ENCODE data around the gene SUN2. TPM values are rescaled to one million over a fixed set of nuclear protein-coding genes. Genes with fewer than 3 reads are reported as not detected.

Gene SUN2
- total RNA-seq, 2 experiments from 2014 or later: 101 to 107 TPM

DNA sequence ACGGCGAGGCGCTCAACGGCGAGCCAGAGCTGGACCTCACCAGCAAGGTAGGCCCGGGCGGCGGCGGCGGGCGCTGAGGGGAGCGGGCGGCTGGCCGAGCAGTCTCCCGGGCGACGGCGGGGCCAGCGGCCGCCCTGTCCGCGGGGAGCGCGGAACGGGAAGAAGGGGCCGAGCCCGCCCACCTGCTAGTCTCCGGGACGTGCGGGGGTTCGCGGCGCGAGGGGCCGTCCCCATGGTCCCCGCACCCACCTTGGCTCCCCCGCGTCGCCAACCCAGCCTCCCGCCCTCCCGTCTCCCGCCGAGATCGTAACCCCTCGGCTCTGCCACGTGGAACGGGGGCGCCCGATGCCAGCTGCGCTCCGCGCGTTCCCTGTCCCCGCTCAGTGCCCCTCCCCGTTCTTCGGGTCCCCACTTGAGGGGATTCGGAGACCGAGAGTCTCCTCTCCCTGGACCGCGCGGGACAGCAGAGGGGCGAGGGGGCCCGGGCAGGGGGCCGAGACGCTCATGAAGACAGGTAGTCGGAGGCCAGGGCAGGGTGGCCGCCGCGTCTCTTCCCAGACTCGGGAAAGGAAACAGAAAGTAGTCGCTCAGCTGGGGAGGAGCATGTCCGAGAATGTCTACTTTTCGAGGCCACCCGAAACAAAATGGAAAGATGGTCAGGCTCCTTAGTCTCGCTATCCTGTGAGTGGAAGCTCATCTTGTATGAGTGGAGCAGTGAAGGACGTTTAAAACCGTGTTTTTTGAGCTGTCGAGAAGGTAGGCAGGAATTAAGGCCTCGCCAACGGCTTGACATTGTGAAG is 49.5 kb downstream of the SUN2 start:
- H3K27me3 Mint-ChIP-seq: no peaks in the 10 kb centered on the region
- intact Hi-C loops (cut with micrococcal nuclease): loop anchor here (10.0 kb wide), 1 partner anchor 48 kb away; the partner anchor contains the start of gene SUN2
- ATAC-seq (no peak), DNase-seq (peak; percentile 49)
- CTCF ChIA-PET: interaction anchor here (0.7 to 2.9 kb wide), 7 partner anchors 19 to 654 kb away, joined by 3 to 18 read pairs (median 3); partner anchors contain the start of gene TOMM22
- peaks cover 37% of the 10 kb centered on the region for H3K36me3 Mint-ChIP-seq (ENCODE audit: low read depth)
- H3K4me1 Mint-ChIP-seq (ENCODE audit: low read depth): peaks cover 53% of the 10 kb centered on the region
- H3K9me3 Mint-ChIP-seq: no peaks in the 10 kb centered on the region
- POLR2A ChIA-PET: interaction anchor here (0.7 to 41.0 kb wide), 8 partner anchors 8 to 35 kb away, joined by 3 to 905 read pairs (median 4); partner anchors contain the start of genes SUN2 and TOMM22
- TF ChIP-seq CTCF (IDR thresholded peaks at IDR 0.05): no peak
- H3K4me3 Mint-ChIP-seq: peak overlapping the region; percentile 88
- peak overlapping the region; percentile 83 for H3K27ac Mint-ChIP-seq

- peak within 1 kb of the TSS; percentile 98 for H3K27ac Mint-ChIP-seq
- H3K4me3 Mint-ChIP-seq: peak within 1 kb of the TSS; percentile 88
- H3K36me3 Mint-ChIP-seq (ENCODE audit: low read depth): peaks cover 31% of the 10 kb centered on the region
- ChIA-PET POLR2A (interaction anchor here (0.7 to 41.0 kb wide), 7 partner anchors 9 to 36 kb away, joined by 3 to 905 read pairs (median 5); partner anchors contain the start of genes SUN2 and TOMM22), CTCF (interaction anchor here (0.9 to 2.9 kb wide), 4 partner anchors 19 to 64 kb away, joined by 3 to 18 read pairs (median 4); partner anchors contain the start of gene TOMM22)
- no peaks in the 10 kb centered on the region for H3K9me3 Mint-ChIP-seq
- ATAC-seq (peak; percentile 89), DNase-seq (peak; percentile 99)
- no peaks in the 10 kb centered on the region for H3K27me3 Mint-ChIP-seq
- intact Hi-C loops (cut with micrococcal nuclease): loop anchor here (10.0 kb wide), 1 partner anchor 49 kb away; the partner anchor contains the start of gene SUN2
- H3K4me1 Mint-ChIP-seq (ENCODE audit: low read depth): peaks cover 48% of the 10 kb centered on the region
- TF ChIP-seq CTCF (IDR thresholded peaks at IDR 0.05): no peak
Observed at GRCh38 chr22:38705235-38706100, 50.3 kb downstream of the SUN2 start, which contains the start of gene GTPBP1. GTPBP1 (plus strand) TSS chr22:38705944; CDS start chr22:38705956, 12 bp downstream.

GRCh38 chr22:38704654-38705234 is 51.1 kb downstream of the SUN2 start:
- ChIA-PET CTCF (interaction anchor here (2.9 kb wide), 1 partner anchor 20 kb away, joined by 18 read pairs; no protein-coding TSS in a partner anchor), POLR2A (interaction anchor here (4.2 to 41.0 kb wide), 2 partner anchors 13 to 37 kb away, joined by 20 to 905 read pairs; partner anchors contain the start of gene SUN2)
- H3K4me1 Mint-ChIP-seq (ENCODE audit: low read depth): peaks cover 46% of the 10 kb centered on the region

More at GRCh38 chr22:38704654-38705234, 51.1 kb downstream of the SUN2 start:
- intact Hi-C loops (cut with micrococcal nuclease): loop anchor here (10.0 kb wide), 1 partner anchor 50 kb away; the partner anchor contains the start of gene SUN2
- DNase-seq (no peak), ATAC-seq (no peak)
- Mint-ChIP-seq H3K27ac (peak overlapping the region; percentile 98), H3K36me3 (ENCODE audit: low read depth) (peaks cover 33% of the 10 kb centered on the region), H3K27me3 (no peaks in the 10 kb centered on the region), H3K9me3 (no peaks in the 10 kb centered on the region), H3K4me3 (peak overlapping the region; percentile 88)
- TF ChIP-seq CTCF (IDR thresholded peaks at IDR 0.05): no peak

Data from activated CD8-positive, alpha-beta T cell treated with anti-CD3 and anti-CD28 coated beads for 36 hours (primary cell).